Breast epithelium (tissue), 3 donors: ENCODE measurements around the gene BZW2.

Source experiments
- POLR2A ChIP-seq: fragments of 450-650 bp; IDR thresholded peaks from one replicate; pipeline ENCODE4 v1.6.1; 2016; ENCODE audit warnings: antibody characterized with exemption, mild to moderate bottlenecking, moderate library complexity
- POLR2AphosphoS5 ChIP-seq, 3 donors: sonication (generic); formaldehyde crosslinking; IDR thresholded peaks; one replicate each; pipeline ENCODE4 v1.6.1; 2017; ENCODE audit warnings: antibody characterized with exemption in 3 of 3
- TF ChIP-seq, protein P1 (sequence below), 3 donors: fragments of 450-650 bp; IDR thresholded peaks; one replicate each; pipeline ENCODE4 v1.5.1; 2016 to 2017; ENCODE audit warnings: antibody characterized with exemption in 3 of 3, mild to moderate bottlenecking in 3 of 3, moderate library complexity in 3 of 3

DNA sequence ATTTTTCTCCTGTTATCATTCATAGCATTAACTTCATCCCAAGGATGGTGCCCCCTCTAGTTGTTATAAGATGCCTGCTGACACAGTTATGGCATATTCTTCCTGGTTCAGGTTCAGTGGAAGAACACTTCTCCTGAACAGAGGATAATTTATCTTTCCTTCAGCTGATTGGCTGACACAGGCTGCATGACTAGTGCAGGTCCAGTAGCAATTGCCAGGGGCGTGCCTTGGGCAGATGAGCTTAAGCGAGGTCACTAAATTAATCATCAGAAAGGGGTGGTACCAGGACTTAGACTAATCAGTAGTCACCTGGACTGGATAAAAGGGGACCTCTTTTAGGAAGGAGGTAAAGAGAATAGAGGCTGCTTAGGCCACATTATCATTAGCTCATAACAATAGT, 42.3 kb downstream of the BZW2 start:
- TF ChIP-seq, protein P1, sequence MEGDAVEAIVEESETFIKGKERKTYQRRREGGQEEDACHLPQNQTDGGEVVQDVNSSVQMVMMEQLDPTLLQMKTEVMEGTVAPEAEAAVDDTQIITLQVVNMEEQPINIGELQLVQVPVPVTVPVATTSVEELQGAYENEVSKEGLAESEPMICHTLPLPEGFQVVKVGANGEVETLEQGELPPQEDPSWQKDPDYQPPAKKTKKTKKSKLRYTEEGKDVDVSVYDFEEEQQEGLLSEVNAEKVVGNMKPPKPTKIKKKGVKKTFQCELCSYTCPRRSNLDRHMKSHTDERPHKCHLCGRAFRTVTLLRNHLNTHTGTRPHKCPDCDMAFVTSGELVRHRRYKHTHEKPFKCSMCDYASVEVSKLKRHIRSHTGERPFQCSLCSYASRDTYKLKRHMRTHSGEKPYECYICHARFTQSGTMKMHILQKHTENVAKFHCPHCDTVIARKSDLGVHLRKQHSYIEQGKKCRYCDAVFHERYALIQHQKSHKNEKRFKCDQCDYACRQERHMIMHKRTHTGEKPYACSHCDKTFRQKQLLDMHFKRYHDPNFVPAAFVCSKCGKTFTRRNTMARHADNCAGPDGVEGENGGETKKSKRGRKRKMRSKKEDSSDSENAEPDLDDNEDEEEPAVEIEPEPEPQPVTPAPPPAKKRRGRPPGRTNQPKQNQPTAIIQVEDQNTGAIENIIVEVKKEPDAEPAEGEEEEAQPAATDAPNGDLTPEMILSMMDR (IDR thresholded peaks at IDR 0.05): no peak
- TF ChIP-seq POLR2AphosphoS5 (IDR thresholded peaks at IDR 0.05): no peak
- TF ChIP-seq POLR2A: no peak
